ENCODE measurements around the gene STKLD1. TPM values are rescaled to one million over a fixed set of nuclear protein-coding genes. Genes with fewer than 3 reads are reported as not detected.

The STKLD1 gene
- total RNA-seq, 4 donors from 2014 or later = 0.38 TPM; not detected in 3

- no peak for DNase-seq
- H3K36me3 ChIP-seq = peaks cover 29 to 60% (median 32%) of the 10 kb centered on the region in 3 donors
- H3K4me3 ChIP-seq = no peak overlapping the region
- TF ChIP-seq POLR2A (IDR thresholded peaks at IDR 0.05) = no peak
- no peak for TF ChIP-seq CTCF (IDR thresholded peaks at IDR 0.05)
- H3K4me1 ChIP-seq = peaks cover 19 to 66% (median 34%) of the 10 kb centered on the region in 3 donors
- H3K9me3 ChIP-seq = no peaks in the 10 kb centered on the region
- intact Hi-C loops (cut with DNase I) = no loop called here
- WGBS, 2 donors = 59 to 70% methylated on average over 6 of the region's 8 CpGs
- H3K27ac ChIP-seq = no peak overlapping the region
- H3K27me3 ChIP-seq = no peaks in the 10 kb centered on the region
Observed at GRCh38 chr9:133352635-133353340, 23.4 kb upstream of the STKLD1 start.

GRCh38 chr9:133353548-133353947 is 22.6 kb upstream of the STKLD1 start:
- no peak overlapping the region for H3K27ac ChIP-seq

GRCh38 chr9:133354766-133355165 is 21.4 kb upstream of the STKLD1 start:
- Histone ChIP-seq H3K4me1 (peaks cover 17 to 72% (median 25%) of the 10 kb centered on the region in 3 donors), H3K27ac (no peak overlapping the region), H3K36me3 (peaks cover 26 to 64% (median 32%) of the 10 kb centered on the region in 3 donors), H3K27me3 (no peaks in the 10 kb centered on the region), H3K9me3 (no peaks in the 10 kb centered on the region), H3K4me3 (no peak overlapping the region)
- no peak for DNase-seq
- TF ChIP-seq POLR2A (IDR thresholded peaks at IDR 0.05) (no peak), CTCF (IDR thresholded peaks at IDR 0.05) (no peak)
- WGBS, 2 donors = 68 to 71% methylated on average over 3 to 7 of the region's 7 CpGs
- intact Hi-C loops (cut with DNase I) = no loop called here

More at GRCh38 chr9:133353548-133353947, 22.6 kb upstream of the STKLD1 start:
- Histone ChIP-seq H3K4me1 (peaks cover 20 to 72% (median 36%) of the 10 kb centered on the region in 3 donors), H3K9me3 (no peaks in the 10 kb centered on the region), H3K36me3 (peaks cover 29 to 62% (median 32%) of the 10 kb centered on the region in 3 donors), H3K27me3 (no peaks in the 10 kb centered on the region), H3K4me3 (no peak overlapping the region)
- no peak for DNase-seq
- intact Hi-C loops (cut with DNase I) = no loop called here
- WGBS, 2 donors = 74 to 90% methylated on average over 5 of the region's 5 CpGs
- TF ChIP-seq POLR2A (IDR thresholded peaks at IDR 0.05) = no peak

- H3K4me1 ChIP-seq = peaks cover 17 to 65% (median 20%) of the 10 kb centered on the region in 3 donors
- peak overlapping the region; percentile 69 to 91 (median 88) for H3K27ac ChIP-seq
- WGBS, 2 donors = 0% methylated on average over 4 to 12 of the region's 31 CpGs
- no peaks in the 10 kb centered on the region for H3K9me3 ChIP-seq
- intact Hi-C loops (cut with DNase I) = no loop called here
- TF ChIP-seq POLR2A (IDR thresholded peaks at IDR 0.05) = no peak
- TF ChIP-seq CTCF (IDR thresholded peaks at IDR 0.05) = no peak
- peaks cover 15 to 64% (median 31%) of the 10 kb centered on the region in 3 donors for H3K36me3 ChIP-seq
- peak overlapping the region; percentile 73 to 93 (median 82) for H3K4me3 ChIP-seq
- no peak for DNase-seq
- H3K27me3 ChIP-seq = no peaks in the 10 kb centered on the region
Observed at GRCh38 chr9:133355881-133356357, 20.2 kb upstream of the STKLD1 start.

GRCh38 chr9:133356391-133357091 is 19.6 kb upstream of the STKLD1 start, which contains the start of the genes SURF1 and SURF2:
Gene SURF1 (minus strand): TSS chr9:133356487. CDS start chr9:133356453, 34 bp downstream.
Gene SURF2 (plus strand): TSS chr9:133356550. CDS start chr9:133356593, 43 bp downstream.
- 0% methylated on average over 1 of the region's 78 CpGs; no CpG with 5 or more reads in 1 of the 2 donors for WGBS, 2 donors
- TF ChIP-seq CTCF (IDR thresholded peaks at IDR 0.05) (peak in 2 of 6 experiments; percentile 11 to 16), POLR2A (IDR thresholded peaks at IDR 0.05) (peak in 2 of 4 donors; percentile 56 to 70)
- peaks cover 9 to 64% (median 26%) of the 10 kb centered on the region in 3 donors for H3K36me3 ChIP-seq
- DNase-seq = no peak
- peak within 1 kb of the TSS; percentile 76 to 91 (median 88) for H3K27ac ChIP-seq
- peak within 1 kb of the TSS; percentile 73 to 93 (median 82) for H3K4me3 ChIP-seq
- peaks cover 17 to 63% (median 20%) of the 10 kb centered on the region in 3 donors for H3K4me1 ChIP-seq
- intact Hi-C loops (cut with DNase I) = no loop called here
- H3K9me3 ChIP-seq = no peaks in the 10 kb centered on the region
- H3K27me3 ChIP-seq = no peaks in the 10 kb centered on the region

All from esophagus squamous epithelium (tissue), 5 donors.